Body of pancreas (tissue), 4 donors: ENCODE measurements around the gene RBBP4. TPM values are rescaled to one million over a fixed set of nuclear protein-coding genes. Genes with fewer than 3 reads are reported as not detected.

ENCODE experiments used
- ATAC-seq: fragments of 150-250 bp; one replicate; pipeline ENCODE4 v1.9.1; 2016
- DNase-seq, 4 donors: peaks; one replicate each; pipeline ENCODE4 v3.0.0-alpha.2; 2019
- H3K27ac ChIP-seq, 4 donors: fragments of 200-600 bp; sonication (generic); 1 replicate in 3 of 4; 2 replicates in 1 of 4; pipeline versions ENCODE4 v1.5.1 to v1.6.1; 2016 to 2019; ENCODE audit warnings: mild to moderate bottlenecking in 1 of 4, mixed read lengths in 1 of 4, moderate library complexity in 1 of 4
- H3K27me3 ChIP-seq, 2 donors: fragments of 200-600 bp; sonication (generic); one replicate each; pipeline ENCODE4 v1.6.0; 2016; ENCODE audit warnings: mild to moderate bottlenecking in 1 of 2
- H3K36me3 ChIP-seq, 2 donors: fragments of 200-600 bp; sonication (generic); replicated peaks in 1 of 2; 2 replicates each; pipeline ENCODE4 v1.5.1; 2016; ENCODE audit warnings: low read depth in 2 of 2; ENCODE audit not compliant: insufficient read depth in 1 of 2
- H3K4me1 ChIP-seq: fragments of 200-600 bp; sonication (generic); one replicate; pipeline ENCODE4 v1.6.0; 2016
- H3K4me3 ChIP-seq, 2 donors: fragments of 200-600 bp; sonication (generic); 1 replicate in 1 of 2; 2 replicates in 1 of 2; pipeline ENCODE4 v1.5.1; 2016 to 2019
- H3K9me3 ChIP-seq, 3 donors: fragments of 200-600 bp; sonication (generic); 1 replicate in 2 of 3; 2 replicates in 1 of 3; pipeline ENCODE4 v1.5.1; 2016
- CTCF ChIP-seq, 7 experiments: fragments of 450-650 bp in 4 of 7; fragments of 200-600 bp in 3 of 7; sonication (generic) in 3 of 7; IDR thresholded peaks; one replicate each; pipeline ENCODE4 v1.5.1; 2016 to 2019; ENCODE audit warnings: antibody characterized with exemption in 7 of 7
- POLR2A ChIP-seq, 3 donors: fragments of 450-650 bp; IDR thresholded peaks; one replicate each; pipeline ENCODE4 v1.6.1; 2016; ENCODE audit warnings: antibody characterized with exemption in 3 of 3, mild to moderate bottlenecking in 2 of 3
- WGBS, 2 donors: methylation state at CpG; one replicate each; pipeline ENCODE4 v1.1.5; 2017; 5-methylcytosine and 5-hydroxymethylcytosine counted together
- intact Hi-C: fragments of 100-400 bp; cut with DNase I; formaldehyde crosslinking; loops from one replicate; pipeline ENCODE4 v1.15.1; 2023
- small RNA-seq: library from RNA; depleted of rRNA; stranded (forward); fragments of <200 nt; gene quantifications from one replicate; pipeline ENCODE3, GENCODE V24; 2016
- total RNA-seq, 2 donors: library from RNA; depleted of rRNA; stranded (reverse); fragments of >200 nt; gene quantifications; one replicate each; pipeline ENCODE4 v1.1.0, GENCODE V29; 2016

RBBP4 gene
- total RNA-seq, 2 donors from 2014 or later = 40.2 to 63.8 TPM

- intact Hi-C loops = loop anchor here (5.0 kb wide), 1 partner anchor 38 kb away; no protein-coding TSS in a partner anchor
- WGBS, 2 donors = 81% methylated on average over 13 to 14 of the region's 14 CpGs
- Histone ChIP-seq H3K27me3 (no peaks in the 10 kb centered on the region), H3K4me1 (peaks cover 5% of the 10 kb centered on the region), H3K36me3 (no peaks in the 10 kb centered on the region), H3K4me3 (no peak overlapping the region), H3K27ac (no peak overlapping the region), H3K9me3 (no peaks in the 10 kb centered on the region)
- no peak for ATAC-seq
- DNase-seq = no peak
- TF ChIP-seq CTCF (IDR thresholded peaks at IDR 0.05) = no peak
- TF ChIP-seq POLR2A (IDR thresholded peaks at IDR 0.05) = no peak
These were observed 78.4 kb downstream of the RBBP4 start for GRCh38 chr1:32729254-32730046.

GRCh38 chr1:32733582-32734321, 82.7 kb downstream of the RBBP4 start:
- no peaks in the 10 kb centered on the region for H3K36me3 ChIP-seq
- intact Hi-C loops = loop anchor here (5.0 kb wide), 1 partner anchor 34 kb away; no protein-coding TSS in a partner anchor
- H3K4me1 ChIP-seq = peaks cover 22% of the 10 kb centered on the region
- no peaks in the 10 kb centered on the region for H3K9me3 ChIP-seq
- DNase-seq (no peak), ATAC-seq (no peak)
- WGBS, 2 donors = 50 to 76% methylated on average over 2 to 9 of the region's 9 CpGs
- TF ChIP-seq POLR2A (IDR thresholded peaks at IDR 0.05) = no peak
- no peak for TF ChIP-seq CTCF (IDR thresholded peaks at IDR 0.05)
- no peaks in the 10 kb centered on the region for H3K27me3 ChIP-seq
- H3K4me3 ChIP-seq = no peak overlapping the region
- no peak overlapping the region for H3K27ac ChIP-seq

Small RNA genes within 50 kb of the gene (small RNA-seq; reads per million reads assigned to genes)
- gene RF00019 = not detected

Other genes with a start within 250 kb of the RBBP4 start
- gene ZBTB8B, start 186.1 kb upstream of the RBBP4 start, total RNA-seq = under 1 TPM in 1 of 2 donors, not detected in 1; 0.26 TPM
- 1 to 10 TPM; 3.0 to 3.9 TPM for gene ZBTB8A, start 111.8 kb upstream of the RBBP4 start, total RNA-seq
- 10 to 100 TPM; 12.5 to 22.7 TPM for gene ZBTB8OS, start 658 bp upstream of the RBBP4 start, total RNA-seq
- gene SYNC, start 51.6 kb downstream of the RBBP4 start, total RNA-seq = 1 to 10 TPM; 2.3 to 4.9 TPM
- 10 to 100 TPM; 40.2 to 76.8 TPM for gene YARS1, start 166.2 kb downstream of the RBBP4 start, total RNA-seq
- gene S100PBP, start 166.4 kb downstream of the RBBP4 start, total RNA-seq = 10 to 100 TPM; 15.6 to 27.0 TPM
- not detected for gene FNDC5, start 219.7 kb downstream of the RBBP4 start, total RNA-seq
- not detected for gene HPCA, start 235.3 kb downstream of the RBBP4 start, total RNA-seq